SK-N-SH (cell line): ENCODE data around the gene FCHSD2. TPM values are rescaled to one million over a fixed set of nuclear protein-coding genes. Genes with fewer than 3 reads are reported as not detected.

Experiments
- CTCF ChIA-PET: fragments of 300-600, 350-600 bp; formaldehyde crosslinking; extraction: SDS; loops from one replicate; lab custom pipeline; 2021; lab: Yijun Ruan, JAX
- POLR2A ChIA-PET: fragments of 350-600 bp; sonication (Branson Sonifier 250); formaldehyde crosslinking; extraction: SDS; loops from one replicate; lab custom pipeline; 2020; ENCODE audit warnings: antibody characterized with exemption, inconsistent platforms; lab: Yijun Ruan, JAX
- DNase-seq: peaks from one replicate; pipeline ENCODE4 v3.0.0; 2012
- H2AFZ ChIP-seq: fragments of 200-600 bp; sonication (generic); 2 replicates; pipeline ENCODE4 v1.8.1; 2016; ENCODE audit warnings: antibody characterized with exemption, mild to moderate bottlenecking, low read depth
- H3F3A ChIP-seq: fragments of 200-600 bp; sonication (generic); replicated peaks from 2 replicates; pipeline ENCODE3; 2016; ENCODE audit warnings: antibody characterized with exemption, mild to moderate bottlenecking; ENCODE audit not compliant: insufficient read depth
- H3K27ac ChIP-seq, 2 experiments: fragments of 200-500 bp in 1 of 2; fragments of 200-600 bp in 1 of 2; sonication (Bioruptor generic) in 1 of 2; sonication (generic), shearing (Covaris generic) in 1 of 2; 2 replicates each; pipeline versions ENCODE4 v1.5.1 to v1.6.1; 2014 to 2016; ENCODE audit warnings: low read depth in 2 of 2, inconsistent platforms in 1 of 2, low read length in 1 of 2, mild to moderate bottlenecking in 1 of 2, mixed read lengths in 1 of 2
- H3K27me3 ChIP-seq: fragments of 200-600 bp; sonication (generic), shearing (Covaris generic); 2 replicates; pipeline ENCODE4 v1.6.1; 2016; ENCODE audit warnings: mixed run types; ENCODE audit not compliant: insufficient read depth
- H3K36me3 ChIP-seq, 2 experiments: fragments of 200-500 bp in 1 of 2; fragments of 200-600 bp in 1 of 2; sonication (Bioruptor generic) in 1 of 2; sonication (generic) in 1 of 2; replicated peaks in 1 of 2; 2 replicates each; pipeline versions ENCODE3 to v1.5.1; 2014 to 2016; ENCODE audit warnings: low read length in 1 of 2, mild to moderate bottlenecking in 1 of 2; ENCODE audit not compliant: insufficient read depth in 2 of 2, control insufficient read depth in 1 of 2
- H3K4me1 ChIP-seq, 2 experiments: fragments of 200-500 bp in 1 of 2; fragments of 200-600 bp in 1 of 2; sonication (Bioruptor generic) in 1 of 2; sonication (generic), shearing (Covaris generic) in 1 of 2; 2 replicates each; pipeline versions ENCODE4 v1.5.1 to v1.6.1; 2014 to 2016; ENCODE audit warnings: low read depth in 1 of 2, low read length in 1 of 2, mixed run types in 1 of 2; ENCODE audit not compliant: insufficient read depth in 2 of 2, control insufficient read depth in 1 of 2
- H3K4me2 ChIP-seq: fragments of 200-600 bp; sonication (generic), shearing (Covaris generic); 2 replicates; pipeline ENCODE4 v1.6.1; 2017; ENCODE audit warnings: mixed run types
- H3K4me3 ChIP-seq, 2 experiments: fragments of 200-500 bp in 1 of 2; fragments of 200-600 bp in 1 of 2; sonication (Bioruptor generic) in 1 of 2; sonication (generic), shearing (Covaris generic) in 1 of 2; 2 replicates each; pipeline versions ENCODE4 v1.5.1 to v1.8.1; 2014 to 2016; ENCODE audit warnings: low read depth in 2 of 2, inconsistent platforms in 1 of 2, low read length in 1 of 2, mild to moderate bottlenecking in 1 of 2, mixed read lengths in 1 of 2, moderate library complexity in 1 of 2
- H3K79me2 ChIP-seq: fragments of 200-600 bp; sonication (generic); 2 replicates; pipeline ENCODE4 v1.8.1; 2017; ENCODE audit warnings: mild to moderate bottlenecking; ENCODE audit not compliant: insufficient read depth
- H3K9ac ChIP-seq: fragments of 200-600 bp; sonication (generic); 2 replicates; pipeline ENCODE4 v1.6.1; 2017; ENCODE audit warnings: mixed run types
- H3K9me2 ChIP-seq: fragments of 200-600 bp; sonication (generic); 2 replicates; pipeline ENCODE4 v1.6.1; 2017; ENCODE audit warnings: mixed run types
- H3K9me3 ChIP-seq: fragments of 200-600 bp; sonication (generic); 2 replicates; pipeline ENCODE4 v1.6.1; 2017; ENCODE audit warnings: mixed run types, mild to moderate bottlenecking, moderate library complexity
- H4K20me1 ChIP-seq: fragments of 200-600 bp; sonication (generic); 2 replicates; pipeline ENCODE4 v1.6.1; 2017; ENCODE audit warnings: mild to moderate bottlenecking, mixed run types; ENCODE audit not compliant: insufficient read depth
- FOSL2 ChIP-seq: IDR thresholded peaks from 2 replicates; pipeline ENCODE4 v1.4.0; 2012; ENCODE audit warnings: low read depth, mild to moderate bottlenecking, moderate library complexity, borderline replicate concordance
- GATA2 ChIP-seq: sonication (generic); formaldehyde crosslinking; IDR thresholded peaks from 2 replicates; pipeline ENCODE4 v1.5.0; 2020; ENCODE audit warnings: mild to moderate bottlenecking, missing genetic modification reagents
- MEF2A ChIP-seq: IDR thresholded peaks from 2 replicates; pipeline ENCODE4 v1.4.0; 2012; ENCODE audit warnings: low read depth, borderline replicate concordance
- MXI1 ChIP-seq: IDR thresholded peaks from 2 replicates; pipeline ENCODE4 v1.6.1; 2012; ENCODE audit warnings: mild to moderate bottlenecking, low read depth, low read length, improper control_type of control experiment
- NFIC ChIP-seq: IDR thresholded peaks from 2 replicates; pipeline ENCODE4 v1.4.0; 2012; ENCODE audit warnings: borderline replicate concordance
- RAD21 ChIP-seq: IDR thresholded peaks from 2 replicates; pipeline ENCODE4 v1.6.1; 2012; ENCODE audit warnings: mild to moderate bottlenecking, low read length
- RFX5 ChIP-seq: IDR thresholded peaks from 2 replicates; pipeline ENCODE4 v1.6.1; 2012; ENCODE audit warnings: mild to moderate bottlenecking, improper control_type of control experiment, low read length
- RXRA ChIP-seq: IDR thresholded peaks from 2 replicates; pipeline ENCODE4 v1.4.0; 2012; ENCODE audit warnings: low read depth, mild to moderate bottlenecking, borderline replicate concordance
- SMC3 ChIP-seq: IDR thresholded peaks from 2 replicates; pipeline ENCODE4 v1.6.1; 2012; ENCODE audit warnings: low read depth, low read length, improper control_type of control experiment
- TAF1 ChIP-seq: IDR thresholded peaks from 2 replicates; pipeline ENCODE4 v1.6.1; 2012; ENCODE audit warnings: low read depth, mild to moderate bottlenecking, low read length, moderate library complexity, borderline replicate concordance
- TCF12 ChIP-seq: IDR thresholded peaks from 2 replicates; pipeline ENCODE4 v1.4.0; 2012
- WGBS: methylation state at CpG from one replicate; pipeline ENCODE4 v1.1.6; 2017; ENCODE audit warnings: low lambda C conversion rate; 5-methylcytosine and 5-hydroxymethylcytosine counted together
- polyA plus RNA-seq, 3 experiments: library from polyadenylated mRNA; depleted of rRNA; stranded (reverse); fragments of >200 nt; gene quantifications; 2 replicates each; pipeline ENCODE4 v1.2.3, GENCODE V29; 2012
- TF ChIP-seq, protein P1 (sequence below): fragments of 200-600 bp; sonication (generic); IDR thresholded peaks from 2 replicates; pipeline ENCODE4 v1.6.1; 2017; ENCODE audit warnings: antibody characterized with exemption, mild to moderate bottlenecking, moderate library complexity
- TF ChIP-seq, protein P2 (sequence below): IDR thresholded peaks from 2 replicates; pipeline ENCODE4; 2012

FCHSD2 gene
- polyA plus RNA-seq, 1 of the 3 experiments (the other 2 are of a cell fraction), result 10.4 TPM

DNA sequence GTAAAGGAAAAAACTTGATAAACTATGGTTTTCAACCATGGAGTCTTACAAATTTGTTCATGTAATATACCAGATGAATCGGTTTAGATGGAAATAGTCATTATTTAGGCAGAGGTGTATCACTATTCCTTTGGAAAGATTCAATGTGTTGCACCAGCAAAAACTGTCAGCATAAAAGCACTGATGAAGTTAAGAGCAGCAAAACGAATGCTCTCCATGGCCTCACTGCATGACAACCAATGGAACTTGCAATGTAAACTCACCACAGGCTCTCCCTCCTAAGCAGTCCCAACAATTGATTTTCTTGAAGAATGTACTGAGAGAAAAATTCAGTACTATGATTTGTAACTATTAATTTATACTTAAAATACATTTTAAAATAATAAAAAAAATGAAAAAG is 139.9 kb downstream of the FCHSD2 start (continued):
- no peak for TF ChIP-seq TAF1
- TF ChIP-seq MEF2A, result no peak
- TF ChIP-seq, protein P1, sequence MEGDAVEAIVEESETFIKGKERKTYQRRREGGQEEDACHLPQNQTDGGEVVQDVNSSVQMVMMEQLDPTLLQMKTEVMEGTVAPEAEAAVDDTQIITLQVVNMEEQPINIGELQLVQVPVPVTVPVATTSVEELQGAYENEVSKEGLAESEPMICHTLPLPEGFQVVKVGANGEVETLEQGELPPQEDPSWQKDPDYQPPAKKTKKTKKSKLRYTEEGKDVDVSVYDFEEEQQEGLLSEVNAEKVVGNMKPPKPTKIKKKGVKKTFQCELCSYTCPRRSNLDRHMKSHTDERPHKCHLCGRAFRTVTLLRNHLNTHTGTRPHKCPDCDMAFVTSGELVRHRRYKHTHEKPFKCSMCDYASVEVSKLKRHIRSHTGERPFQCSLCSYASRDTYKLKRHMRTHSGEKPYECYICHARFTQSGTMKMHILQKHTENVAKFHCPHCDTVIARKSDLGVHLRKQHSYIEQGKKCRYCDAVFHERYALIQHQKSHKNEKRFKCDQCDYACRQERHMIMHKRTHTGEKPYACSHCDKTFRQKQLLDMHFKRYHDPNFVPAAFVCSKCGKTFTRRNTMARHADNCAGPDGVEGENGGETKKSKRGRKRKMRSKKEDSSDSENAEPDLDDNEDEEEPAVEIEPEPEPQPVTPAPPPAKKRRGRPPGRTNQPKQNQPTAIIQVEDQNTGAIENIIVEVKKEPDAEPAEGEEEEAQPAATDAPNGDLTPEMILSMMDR, result no peak
- no peak for TF ChIP-seq RXRA
- TF ChIP-seq GATA2 (CRISPR knock-in tag), result no peak

DNA sequence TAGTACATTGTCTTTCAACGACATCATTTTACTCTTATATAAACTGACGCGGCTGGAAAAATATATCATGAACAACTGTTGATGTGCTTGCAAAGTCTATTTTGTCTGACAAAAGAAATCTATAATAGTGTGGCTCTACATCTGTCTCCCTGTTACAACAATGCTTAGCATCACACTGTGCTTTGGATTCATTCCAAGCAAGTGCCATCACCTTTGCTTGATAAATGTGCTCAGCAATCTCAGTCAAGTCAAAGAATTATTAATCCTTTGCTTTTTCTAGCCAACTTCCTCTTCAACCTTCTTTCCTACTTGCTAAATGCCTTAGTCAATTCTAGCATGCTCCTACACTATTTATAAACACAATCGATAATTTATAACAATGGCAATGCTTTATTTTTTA is 140.5 kb downstream of the FCHSD2 start:
- Histone ChIP-seq H3K4me3 (no peak overlapping the region), H3K27ac (no peak overlapping the region; a peak in 1 of 4 replicates), H3K4me2 (no peak overlapping the region), H4K20me1 (0 out of 2 replicates have a peak, but pooled peaks cover 6% of the 10 kb centered on the region), H3K4me1 (no peaks in the 10 kb centered on the region; a peak in 2 of 4 replicates), H3K36me3 (peaks cover 0 to 5% of the 10 kb centered on the region in 2 experiments), H3K9me3 (no peaks in the 10 kb centered on the region), H3K9me2 (no peaks in the 10 kb centered on the region), H3K9ac (no peak overlapping the region), H3F3A (no peaks in the 10 kb centered on the region), H3K79me2 (no peaks in the 10 kb centered on the region; the same call in 1 of the 2 replicates), H2AFZ (no peak overlapping the region), H3K27me3 (no peaks in the 10 kb centered on the region)
- TF ChIP-seq MXI1, result no peak
- peak; percentile 26; the same call in 1 of the 2 replicates for TF ChIP-seq NFIC
- TF ChIP-seq, protein P2, sequence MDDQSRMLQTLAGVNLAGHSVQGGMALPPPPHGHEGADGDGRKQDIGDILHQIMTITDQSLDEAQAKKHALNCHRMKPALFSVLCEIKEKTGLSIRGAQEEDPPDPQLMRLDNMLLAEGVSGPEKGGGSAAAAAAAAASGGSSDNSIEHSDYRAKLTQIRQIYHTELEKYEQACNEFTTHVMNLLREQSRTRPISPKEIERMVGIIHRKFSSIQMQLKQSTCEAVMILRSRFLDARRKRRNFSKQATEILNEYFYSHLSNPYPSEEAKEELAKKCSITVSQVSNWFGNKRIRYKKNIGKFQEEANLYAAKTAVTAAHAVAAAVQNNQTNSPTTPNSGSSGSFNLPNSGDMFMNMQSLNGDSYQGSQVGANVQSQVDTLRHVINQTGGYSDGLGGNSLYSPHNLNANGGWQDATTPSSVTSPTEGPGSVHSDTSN, result peak; percentile 44
- ChIA-PET POLR2A (no interaction called here), CTCF (interaction anchor here (0.8 kb wide), 1 partner anchor 288 kb away, joined by 3 read pairs; no protein-coding TSS in a partner anchor)
- DNase-seq, result no peak
- WGBS, result 88% methylated on average over 4 of the region's 4 CpGs

DNA sequence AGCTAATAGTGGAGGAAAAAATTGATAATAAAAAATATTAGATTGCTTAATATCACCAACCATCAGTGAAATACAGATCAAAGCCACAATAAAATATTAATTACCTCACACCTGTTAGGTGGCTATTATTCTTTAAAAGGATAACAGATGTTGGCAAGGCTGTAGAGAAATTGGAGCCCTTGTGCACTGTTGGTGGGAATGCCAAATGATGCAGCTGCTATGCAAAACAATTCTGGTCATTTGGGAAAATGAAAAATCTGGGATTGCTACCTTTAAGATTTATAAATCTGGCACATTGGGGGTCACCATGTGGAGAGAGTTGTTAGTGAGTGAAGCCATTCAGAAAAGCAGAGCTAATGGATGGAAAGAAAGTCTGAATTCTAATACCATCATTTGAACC is 143.4 kb downstream of the FCHSD2 start:
- Histone ChIP-seq H3F3A (no peaks in the 10 kb centered on the region), H2AFZ (no peak overlapping the region), H3K79me2 (no peaks in the 10 kb centered on the region; the same call in 1 of the 2 replicates), H3K9me2 (no peaks in the 10 kb centered on the region), H4K20me1 (0 out of 2 replicates have a peak, but pooled peaks cover 6% of the 10 kb centered on the region), H3K36me3 (peaks cover 0 to 9% of the 10 kb centered on the region in 2 experiments), H3K4me1 (no peaks in the 10 kb centered on the region; a peak in 1 of 4 replicates), H3K9ac (no peak overlapping the region), H3K9me3 (no peaks in the 10 kb centered on the region), H3K4me3 (no peak overlapping the region), H3K27me3 (no peaks in the 10 kb centered on the region), H3K27ac (no peak overlapping the region)
- POLR2A ChIA-PET, result no interaction called here
- no peak for DNase-seq
- CTCF ChIA-PET, result interaction anchor here (0.6 kb wide), 1 partner anchor 299 kb away, joined by 3 read pairs; no protein-coding TSS in a partner anchor
- no peak for TF ChIP-seq FOSL2
- TF ChIP-seq RAD21, result no peak
- no peak for TF ChIP-seq RFX5
- no peak for TF ChIP-seq MEF2A
- no peak for TF ChIP-seq TCF12
- no peak for TF ChIP-seq SMC3
- TF ChIP-seq, all 33 proteins: peak for 0
- no peak overlapping the region for H3K4me2 ChIP-seq
